ENCODE results near the gene ERBB4. TPM values are rescaled to one million over a fixed set of nuclear protein-coding genes. Genes with fewer than 3 reads are reported as not detected.
"Not testable (repeated sequence)": the region's sequence is repeated elsewhere in the genome, so short reads cannot be mapped to it uniquely, and the experiment has no call there.

Gene ERBB4
- polyA plus RNA-seq, 2 of the 4 experiments (the other 2 are of a cell fraction), result not detected

- ChIA-PET POLR2A (no interaction called here), CTCF (no interaction called here)
- FAIRE-seq (no peak), ATAC-seq (no peak), DNase-seq (ENCODE audit: low read depth in 1 of 2, low spot score in 1 of 2) (no peak)
- H3K27ac ChIP-seq, result no peak overlapping the region
- H3K9me3 ChIP-seq, result no peaks in the 10 kb centered on the region
- TF ChIP-seq PBX3 (IDR thresholded peaks at IDR 0.05) (no peak), CBX8 (IDR thresholded peaks at IDR 0.05) (no peak), RAD21 (conservative IDR thresholded peaks at IDR 0.05 in 1 of 2, IDR thresholded peaks at IDR 0.05 in 1 of 2) (no peak), RARB (CRISPR knock-in tag; IDR thresholded peaks at IDR 0.05) (no peak), NPAS2 (CRISPR knock-in tag; IDR thresholded peaks at IDR 0.05; ENCODE audit: borderline replicate concordance) (no peak), RNF2 (IDR thresholded peaks at IDR 0.05; ENCODE audit: borderline replicate concordance, low read depth) (no peak), ELK1 (IDR thresholded peaks at IDR 0.05; ENCODE audit: low read depth, low read length) (no peak), JUNB (IDR thresholded peaks at IDR 0.05) (no peak), EHF (CRISPR knock-in tag; IDR thresholded peaks at IDR 0.05) (no peak), USF2 (IDR thresholded peaks at IDR 0.05) (no peak), FOSL2 (IDR thresholded peaks at IDR 0.05) (no peak), FOSL2 (CRISPR knock-in tag; IDR thresholded peaks at IDR 0.05) (no peak), TP53 (CRISPR knock-in tag; IDR thresholded peaks at IDR 0.05) (no peak), PHF8 (IDR thresholded peaks at IDR 0.05; ENCODE audit: borderline replicate concordance, low read depth) (no peak), EP300 (IDR thresholded peaks at IDR 0.05) (no peak), CBX2 (IDR thresholded peaks at IDR 0.05; ENCODE audit: borderline replicate concordance, low read depth) (no peak), CHD4 (IDR thresholded peaks at IDR 0.05; ENCODE audit: borderline replicate concordance) (no peak), FOXS1 (CRISPR knock-in tag; IDR thresholded peaks at IDR 0.05) (no peak), KDM1A (IDR thresholded peaks at IDR 0.05; ENCODE audit: low read depth) (no peak), FOSB (CRISPR knock-in tag; IDR thresholded peaks at IDR 0.05) (no peak)
- 34% methylated on average over 2 of the region's 2 CpGs for WGBS (ENCODE audit: missing lambda C conversion rate)
- H3K4me1 ChIP-seq, result no peaks in the 10 kb centered on the region
- H3K4me3 ChIP-seq, result no peak overlapping the region
- H3K4me2 ChIP-seq, result no peak overlapping the region
Measured at GRCh38 chr2:212013626-212014025, 525.0 kb downstream of the ERBB4 start.

GRCh38 chr2:212010305-212010704 lies 528.3 kb downstream of the ERBB4 start:
- H3K9me3 ChIP-seq; H3K4me2 ChIP-seq; FAIRE-seq; H3K27ac ChIP-seq; DNase-seq (ENCODE audit: low read depth in 1 of 2, low spot score in 1 of 2); H3K4me3 ChIP-seq; H3K4me1 ChIP-seq; POLR2A ChIA-PET; ATAC-seq: not testable (repeated sequence)
- CTCF ChIA-PET, result interaction anchor here (0.5 kb wide), 1 partner anchor 169 kb away, joined by 3 read pairs; no protein-coding TSS in a partner anchor
- 45% methylated on average over 3 of the region's 3 CpGs for WGBS (ENCODE audit: missing lambda C conversion rate)

GRCh38 chr2:212007972-212008371 lies 530.6 kb downstream of the ERBB4 start:
- ChIA-PET POLR2A (no interaction called here), CTCF (no interaction called here)
- WGBS (ENCODE audit: missing lambda C conversion rate), result 12% methylated on average over 3 of the region's 3 CpGs
- ATAC-seq (no peak), FAIRE-seq (no peak), DNase-seq (ENCODE audit: low read depth in 1 of 2, low spot score in 1 of 2) (no peak)
- TF ChIP-seq HMGXB4 (CRISPR knock-in tag; IDR thresholded peaks at IDR 0.05; ENCODE audit: borderline replicate concordance) (no peak), MAFK (IDR thresholded peaks at IDR 0.05; ENCODE audit: partially characterized antibody) (peak; percentile 26)
- Histone ChIP-seq H3K27ac (no peak overlapping the region), H3K4me3 (no peak overlapping the region), H3K4me2 (no peak overlapping the region), H3K9me3 (no peaks in the 10 kb centered on the region), H3K4me1 (no peaks in the 10 kb centered on the region)
